Breast epithelium (tissue), 3 donors: Measurements from ENCODE around the gene NPBWR2.

ENCODE experiments used
- POLR2A ChIP-seq: fragments of 450-650 bp; IDR thresholded peaks from one replicate; pipeline ENCODE4 v1.6.1; 2016; ENCODE audit warnings: antibody characterized with exemption, mild to moderate bottlenecking, moderate library complexity
- POLR2AphosphoS5 ChIP-seq, 3 donors: sonication (generic); formaldehyde crosslinking; IDR thresholded peaks; one replicate each; pipeline ENCODE4 v1.6.1; 2017; ENCODE audit warnings: antibody characterized with exemption in 3 of 3
- TF ChIP-seq, protein P1 (sequence below), 3 donors: fragments of 450-650 bp; IDR thresholded peaks; one replicate each; pipeline ENCODE4 v1.5.1; 2016 to 2017; ENCODE audit warnings: antibody characterized with exemption in 3 of 3, mild to moderate bottlenecking in 3 of 3, moderate library complexity in 3 of 3

DNA sequence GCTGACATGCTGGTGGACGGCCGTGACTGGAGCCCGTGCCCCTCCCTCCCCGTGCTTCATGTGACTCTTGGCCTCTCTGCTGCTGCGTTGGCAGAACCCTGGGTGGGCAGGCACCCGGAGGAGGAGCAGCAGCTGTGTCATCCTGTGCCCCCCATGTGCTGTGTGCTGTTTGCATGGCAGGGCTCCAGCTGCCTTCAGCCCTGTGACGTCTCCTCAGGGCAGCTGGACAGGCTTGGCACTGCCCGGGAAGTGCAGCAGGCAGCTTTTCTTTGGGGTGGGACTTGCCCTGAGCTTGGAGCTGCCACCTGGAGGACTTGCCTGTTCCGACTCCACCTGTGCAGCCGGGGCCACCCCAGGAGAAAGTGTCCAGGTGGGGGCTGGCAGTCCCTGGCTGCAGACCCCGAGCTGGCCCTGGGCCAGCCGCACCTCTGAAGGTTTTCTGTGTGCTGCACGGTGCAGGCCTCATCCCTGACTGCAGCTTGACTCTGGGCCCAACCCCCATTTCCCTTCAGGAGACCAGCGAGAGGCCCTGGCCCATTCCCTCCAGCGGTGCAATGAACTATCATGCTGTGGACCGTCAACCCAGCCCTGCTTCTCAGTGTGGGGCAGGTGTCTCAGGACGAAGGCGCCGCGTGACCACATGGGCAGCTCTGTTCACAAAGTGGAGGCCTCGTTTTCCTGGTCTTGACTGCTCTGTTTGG, 8.1 kb downstream of the NPBWR2 start:
- TF ChIP-seq, protein P1, sequence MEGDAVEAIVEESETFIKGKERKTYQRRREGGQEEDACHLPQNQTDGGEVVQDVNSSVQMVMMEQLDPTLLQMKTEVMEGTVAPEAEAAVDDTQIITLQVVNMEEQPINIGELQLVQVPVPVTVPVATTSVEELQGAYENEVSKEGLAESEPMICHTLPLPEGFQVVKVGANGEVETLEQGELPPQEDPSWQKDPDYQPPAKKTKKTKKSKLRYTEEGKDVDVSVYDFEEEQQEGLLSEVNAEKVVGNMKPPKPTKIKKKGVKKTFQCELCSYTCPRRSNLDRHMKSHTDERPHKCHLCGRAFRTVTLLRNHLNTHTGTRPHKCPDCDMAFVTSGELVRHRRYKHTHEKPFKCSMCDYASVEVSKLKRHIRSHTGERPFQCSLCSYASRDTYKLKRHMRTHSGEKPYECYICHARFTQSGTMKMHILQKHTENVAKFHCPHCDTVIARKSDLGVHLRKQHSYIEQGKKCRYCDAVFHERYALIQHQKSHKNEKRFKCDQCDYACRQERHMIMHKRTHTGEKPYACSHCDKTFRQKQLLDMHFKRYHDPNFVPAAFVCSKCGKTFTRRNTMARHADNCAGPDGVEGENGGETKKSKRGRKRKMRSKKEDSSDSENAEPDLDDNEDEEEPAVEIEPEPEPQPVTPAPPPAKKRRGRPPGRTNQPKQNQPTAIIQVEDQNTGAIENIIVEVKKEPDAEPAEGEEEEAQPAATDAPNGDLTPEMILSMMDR (IDR thresholded peaks at IDR 0.05): no peak
- TF ChIP-seq POLR2A: no peak
- no peak for TF ChIP-seq POLR2AphosphoS5 (IDR thresholded peaks at IDR 0.05)
